HG03175 (cell line): Measurements from ENCODE around the gene UPF3B.
"Not testable (repeated sequence)": the region's sequence is repeated elsewhere in the genome, so short reads cannot be mapped to it uniquely, and the experiment has no call there.

ENCODE experiments used
- ATAC-seq: cut with Tn5 transposase; IDR thresholded peaks from one replicate; pipeline ENCODE4 v1.9.1; 2021; ENCODE audit warnings: mild to moderate bottlenecking, moderate library complexity; ENCODE audit not compliant: unreplicated experiment

UPF3B gene

DNA sequence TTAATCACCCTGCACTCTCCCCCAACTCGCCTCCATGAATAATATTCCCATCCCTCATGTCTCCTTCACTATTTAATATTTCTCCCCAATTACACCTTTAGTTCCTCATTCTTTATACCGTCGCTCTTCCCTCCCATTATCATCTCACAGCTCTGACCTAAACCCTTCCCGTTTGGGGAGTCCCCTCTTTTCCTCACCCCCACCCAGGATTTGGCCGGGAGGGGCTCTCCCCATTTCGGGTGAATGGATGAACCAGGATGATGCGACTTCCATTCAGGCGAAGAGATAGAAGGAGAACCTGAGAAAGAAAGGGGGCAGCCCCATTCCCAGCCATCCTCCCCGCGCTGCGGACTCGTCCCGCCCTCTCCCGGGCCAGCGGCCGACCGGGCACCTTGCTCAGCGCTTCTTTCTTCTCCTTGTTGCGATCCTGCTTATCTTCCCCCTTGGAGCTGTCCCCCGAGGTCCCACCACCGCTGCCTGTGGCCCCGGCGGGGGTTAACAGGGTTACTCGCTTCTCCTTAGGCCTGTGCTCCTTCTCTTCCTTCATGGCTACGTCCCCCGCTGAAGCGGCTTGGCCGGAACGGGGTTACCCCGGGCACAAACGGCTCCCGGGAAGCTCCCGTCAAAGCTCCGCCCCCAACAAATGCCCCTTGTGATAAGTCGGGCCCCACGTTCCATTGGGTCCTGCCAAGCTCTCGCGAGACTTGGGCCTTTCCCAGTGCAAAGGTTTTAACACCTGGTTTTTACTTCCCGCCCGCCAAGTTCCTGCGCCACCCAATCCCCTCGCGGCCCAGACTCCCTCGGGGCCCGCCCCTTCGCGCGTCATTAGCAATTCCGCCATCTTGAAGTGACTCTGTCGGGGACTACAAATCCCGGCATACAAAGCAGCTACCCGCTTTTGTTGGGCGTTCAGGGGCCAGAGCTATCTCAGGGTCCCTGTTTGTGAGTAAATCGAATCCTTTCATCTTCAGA lies at the start of gene UPF3B:
Gene UPF3B, minus strand, starts transcription at position 582 of the 972 bp plus-strand sequence. Its CDS starts 35 bp downstream, at position 547.
- ATAC-seq = peak; percentile 98

DNA sequence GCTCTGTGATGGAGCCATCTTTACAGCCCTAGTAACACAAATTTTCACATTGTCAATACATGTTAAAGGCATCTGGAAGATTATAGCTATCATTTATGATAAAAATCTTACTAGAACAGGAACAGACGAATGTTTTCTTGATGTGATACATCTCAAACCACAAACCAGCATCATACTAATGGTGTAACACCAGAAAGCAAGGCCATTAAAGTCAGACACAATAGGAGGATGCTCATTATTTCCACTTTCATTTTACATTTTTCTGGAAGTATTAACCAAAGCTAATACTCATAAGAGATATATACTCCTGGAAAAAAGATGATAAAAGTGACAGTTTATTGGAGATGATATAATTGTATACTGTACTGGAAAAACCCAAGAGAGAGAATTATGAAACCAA lies 48.2 kb upstream of the UPF3B start:
- ATAC-seq = no peak

GRCh38 chrX:119899125-119899524 lies 46.4 kb upstream of the UPF3B start:
- no peak for ATAC-seq

DNA sequence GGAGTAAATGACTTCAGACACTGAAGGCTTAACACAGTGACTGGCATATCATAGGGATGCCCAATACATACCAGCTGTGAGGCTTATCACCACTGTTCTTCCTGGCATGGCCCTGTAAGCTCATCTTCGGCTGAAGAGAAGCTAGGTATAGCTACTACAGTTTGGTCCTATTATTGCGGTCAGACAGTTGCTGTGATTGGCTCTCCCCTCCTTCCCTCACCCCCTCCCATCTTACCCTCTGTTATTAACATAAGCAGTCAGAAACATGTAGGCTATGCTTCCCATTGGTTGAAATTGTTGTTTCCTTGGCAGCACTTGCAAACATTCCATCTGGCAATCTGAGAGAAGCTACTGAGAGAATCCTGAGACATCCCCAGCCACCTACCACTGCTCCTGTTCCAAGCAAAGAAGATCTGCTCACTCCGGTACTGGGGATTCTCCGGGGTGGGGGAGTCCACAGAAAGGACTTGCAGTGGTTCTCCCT lies 43.1 kb upstream of the UPF3B start, which contains the start of gene AKAP14:
Gene AKAP14, plus strand, starts transcription at position 51 of the 484 bp plus-strand sequence. CDS start 7,331 bp downstream, outside the sequence.
- ATAC-seq = no peak

DNA sequence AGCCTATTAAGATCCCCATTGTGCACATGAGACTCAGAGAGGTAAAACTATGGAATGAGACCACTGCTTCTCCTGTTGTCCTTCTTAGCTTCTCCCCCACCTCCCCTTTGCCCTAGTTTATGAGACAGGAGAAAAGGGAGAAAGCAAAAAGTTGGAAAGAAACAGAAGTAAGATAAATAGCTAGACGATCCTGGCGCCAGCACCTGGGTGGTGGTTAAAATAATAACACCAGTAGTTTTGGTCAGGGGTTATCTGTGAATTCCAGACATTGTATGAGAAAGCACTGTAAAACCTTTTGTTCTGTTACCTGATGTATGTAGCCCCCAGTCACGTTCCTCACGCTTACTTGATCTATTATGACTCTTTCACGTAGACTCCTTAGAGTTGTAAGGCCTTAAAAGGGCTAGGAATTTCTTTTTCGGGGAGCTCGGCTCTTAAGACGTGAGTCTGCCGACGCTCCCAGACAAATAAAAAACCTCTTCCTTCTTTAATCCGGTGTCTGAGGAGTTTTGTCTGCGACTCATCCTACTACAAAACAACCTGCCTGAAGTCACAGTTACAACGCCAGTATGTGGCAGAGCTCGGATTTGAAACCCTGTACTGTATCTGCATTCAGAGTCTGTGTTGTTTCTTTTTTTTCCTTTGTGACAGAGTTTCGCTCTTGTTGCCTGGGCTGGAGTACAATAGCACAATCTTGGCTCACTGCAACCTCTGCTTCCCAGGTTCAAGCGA lies 39.4 kb upstream of the UPF3B start:
- not testable (repeated sequence) for ATAC-seq

GRCh38 chrX:119890626-119891025 lies 37.9 kb upstream of the UPF3B start:
- not testable (repeated sequence) for ATAC-seq

- ATAC-seq = peak; percentile 87
Measured at GRCh38 chrX:119887721-119888425, 35.1 kb upstream of the UPF3B start.

GRCh38 chrX:119885554-119886428 lies 33.0 kb upstream of the UPF3B start:
- ATAC-seq = peak; percentile 48

- ATAC-seq = peak; percentile 83
Measured at GRCh38 chrX:119880552-119881437, 28.0 kb upstream of the UPF3B start.

DNA sequence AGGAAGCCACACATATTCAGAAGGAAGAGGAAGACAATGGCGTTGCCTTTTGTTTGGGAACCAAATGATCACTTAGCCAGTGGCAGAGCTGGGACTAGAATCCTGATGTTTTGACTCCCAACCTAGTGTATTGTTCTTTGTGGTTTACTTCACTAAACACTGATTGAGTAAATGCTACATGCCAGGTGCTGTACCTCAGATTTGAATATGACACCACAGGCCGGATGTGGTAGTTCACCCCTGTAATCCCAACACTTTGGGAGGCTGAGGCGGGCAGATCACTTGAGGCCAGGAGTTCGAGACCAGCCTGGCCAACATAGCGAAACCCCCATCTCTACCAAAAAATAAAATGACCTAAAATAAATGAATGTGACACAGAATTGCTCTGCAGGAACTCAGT lies 27.3 kb upstream of the UPF3B start:
- no peak for ATAC-seq

GRCh38 chrX:119878740-119879139 lies 26.0 kb upstream of the UPF3B start:
- ATAC-seq = no peak

DNA sequence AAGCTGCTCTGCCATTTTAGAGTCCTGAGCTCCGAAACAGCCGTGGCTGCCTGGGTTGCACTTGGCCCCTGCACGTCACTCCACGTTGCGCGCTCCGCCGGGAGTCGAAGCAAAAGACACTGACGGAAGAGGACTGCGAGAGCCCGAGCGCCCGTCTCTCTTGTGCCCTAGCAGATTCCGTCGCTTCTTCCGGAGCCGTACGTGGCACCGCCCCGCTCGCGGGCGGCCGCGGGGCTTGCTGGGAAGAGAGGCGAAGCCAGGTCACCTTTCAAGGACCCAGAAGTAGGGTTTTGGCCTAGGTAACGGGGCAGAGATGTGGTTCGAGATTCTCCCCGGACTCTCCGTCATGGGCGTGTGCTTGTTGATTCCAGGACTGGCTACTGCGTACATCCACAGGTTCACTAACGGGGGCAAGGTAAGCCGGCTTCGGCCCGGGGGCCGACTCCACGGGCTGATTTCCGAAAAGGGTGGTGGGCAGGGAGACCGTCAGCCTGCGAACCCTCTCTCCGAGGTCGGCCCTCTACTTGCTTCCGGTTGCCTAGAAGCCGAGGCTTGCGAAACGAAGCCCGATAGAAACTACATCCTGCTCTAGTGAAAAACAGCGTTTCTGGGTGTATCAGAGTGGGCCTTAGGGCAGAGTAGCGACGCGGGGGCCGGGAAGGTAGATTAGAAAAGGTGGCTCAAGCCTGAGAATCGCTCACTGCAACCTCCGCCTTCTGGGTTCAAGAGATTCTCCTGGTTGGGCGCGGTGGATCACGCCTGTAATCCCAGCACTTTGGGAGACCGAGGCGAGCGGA lies 19.0 kb upstream of the UPF3B start, which contains the start of the genes NDUFA1 and RNF113A:
Gene NDUFA1, plus strand, starts transcription at position 234 of the 797 bp plus-strand sequence. Its CDS starts 80 bp downstream, at position 314.
Gene RNF113A, minus strand, starts transcription at position 135 of the 797 bp plus-strand sequence. Its CDS starts 120 bp downstream, at position 15.
- ATAC-seq = peak; percentile 92

- peak; percentile 36 for ATAC-seq
Measured at GRCh38 chrX:119871245-119871598, 18.5 kb upstream of the UPF3B start.

GRCh38 chrX:119870626-119871131 lies 17.9 kb upstream of the UPF3B start:
- ATAC-seq = peak; percentile 14

DNA sequence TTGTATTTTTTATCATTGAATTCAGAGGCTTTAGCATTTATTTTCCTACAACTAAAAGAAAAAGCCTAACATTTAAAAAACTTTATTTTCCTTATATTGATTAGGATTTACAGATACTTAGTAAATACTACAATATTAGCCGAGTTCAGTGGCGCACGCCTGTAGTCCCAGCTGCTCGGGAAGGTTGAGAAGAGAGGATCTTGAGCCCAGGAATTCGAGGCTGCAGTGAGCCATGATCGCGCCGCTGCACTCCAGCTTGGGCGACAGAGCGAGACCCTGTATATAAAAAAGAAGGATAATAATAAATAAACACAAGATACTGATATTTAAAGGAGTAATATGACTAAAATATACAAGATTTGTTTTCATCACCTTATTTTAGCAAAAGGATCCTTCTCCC lies 681 bp upstream of the UPF3B start:
- no peak for ATAC-seq

DNA sequence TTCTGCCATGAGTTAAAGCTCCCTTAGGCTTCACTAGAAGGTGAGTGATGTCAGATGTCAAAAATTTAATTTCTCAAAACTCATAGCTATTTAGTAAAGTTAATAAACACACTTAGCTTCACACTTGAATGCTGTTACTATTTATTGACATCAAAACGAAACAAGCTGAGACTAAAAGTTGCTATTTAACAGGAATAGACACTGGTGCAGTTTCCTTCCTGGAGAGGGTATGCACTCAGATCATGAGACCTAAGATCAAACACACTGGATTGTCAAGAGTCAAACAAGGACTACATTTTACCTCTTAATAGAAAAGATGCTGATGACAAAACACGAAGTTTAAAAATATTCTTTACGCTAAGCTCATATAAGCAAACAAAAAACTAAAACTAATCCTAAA lies 18.9 kb downstream of the UPF3B start:
- ATAC-seq = no peak

- no peak for ATAC-seq
Measured at GRCh38 chrX:119828446-119828845, 24.3 kb downstream of the UPF3B start.
